A673 (cell line): Measurements from ENCODE around the gene FASTK. TPM values are rescaled to one million over a fixed set of nuclear protein-coding genes. Genes with fewer than 3 reads are reported as not detected.
A peak's percentile ranks its signal among the peaks of the same experiment; 100 is the strongest.

Experiments used
- BruUV-seq: library from RNA; stranded (reverse); fragments of 400-500 nt; replicated peaks from 2 replicates; lab custom pipeline; 2021; lab: Mats Ljungman, UMichigan
- CTCF ChIA-PET: fragments of 300-600 bp; sonication (Branson Sonifier 250); formaldehyde crosslinking; loops from one replicate; lab custom pipeline; 2022; ENCODE audit warnings: antibody characterized with exemption; lab: Charles Lee
- POLR2A ChIA-PET: fragments of 300-600 bp; sonication (Branson Sonifier 250); formaldehyde crosslinking; loops from one replicate; lab custom pipeline; 2022; ENCODE audit warnings: antibody characterized with exemption; ENCODE audit not compliant: low non-redundant PET; lab: Charles Lee
- DNase-seq: peaks from one replicate; pipeline ENCODE4 v3.0.0-alpha.2; 2015; ENCODE audit warnings: low spot score
- H3K27ac ChIP-seq: fragments of 200-600 bp; sonication (generic); 2 replicates; pipeline ENCODE4 v1.5.1; 2016; ENCODE audit warnings: mixed run types, low read depth, mild to moderate bottlenecking, mixed read lengths, antibody characterized with exemption, low read length; ENCODE audit not compliant: poor library complexity, severe bottlenecking
- H3K27me3 ChIP-seq: fragments of 200-600 bp; sonication (generic); replicated peaks from 2 replicates; pipeline ENCODE4 v1.6.1; 2017; ENCODE audit warnings: mixed run types, low read depth, mild to moderate bottlenecking, mixed read lengths, antibody characterized with exemption, low read length; ENCODE audit not compliant: insufficient read depth, poor library complexity
- H3K36me3 ChIP-seq: fragments of 200-600 bp; sonication (generic); 2 replicates; pipeline ENCODE4 v1.6.1; 2016; ENCODE audit warnings: mixed run types, mild to moderate bottlenecking, mixed read lengths, antibody characterized with exemption, low read length; ENCODE audit not compliant: insufficient read depth, poor library complexity, severe bottlenecking
- H3K4me1 ChIP-seq: fragments of 200-600 bp; sonication (generic); 2 replicates; pipeline ENCODE4 v1.6.1; 2017; ENCODE audit warnings: mixed run types, mild to moderate bottlenecking, mixed read lengths, antibody characterized with exemption, low read length; ENCODE audit not compliant: insufficient read depth, poor library complexity, severe bottlenecking
- H3K4me3 ChIP-seq: fragments of 200-600 bp; sonication (generic); 2 replicates; pipeline ENCODE4 v1.5.1; 2016; ENCODE audit warnings: low read depth, mixed run types, mild to moderate bottlenecking, mixed read lengths, low read length; ENCODE audit not compliant: poor library complexity, severe bottlenecking
- H3K9me3 ChIP-seq: fragments of 200-600 bp; sonication (generic); 2 replicates; pipeline ENCODE4 v1.6.1; 2016; ENCODE audit warnings: mixed run types, low read depth, mild to moderate bottlenecking, mixed read lengths, antibody characterized with exemption, low read length; ENCODE audit not compliant: poor library complexity, severe bottlenecking
- EZH2 ChIP-seq: fragments of 200-600 bp; sonication (generic); IDR thresholded peaks from 2 replicates; pipeline ENCODE4 v1.6.1; 2017; ENCODE audit warnings: borderline replicate concordance, low read depth, mild to moderate bottlenecking, mixed read lengths, antibody characterized with exemption, low read length; ENCODE audit not compliant: poor library complexity, severe bottlenecking
- intact Hi-C: fragments of 100-400 bp; cut with micrococcal nuclease; formaldehyde crosslinking; loops from one replicate; pipeline ENCODE4 v1.10.0; 2022; ENCODE audit not compliant: unreplicated experiment
- total RNA-seq: library from RNA; stranded (reverse); gene quantifications from 2 replicates; pipeline ENCODE4 v1.2.3, GENCODE V29; 2021
- TF ChIP-seq, protein P1 (sequence below): fragments of 300-800, 200-600 bp; sonication (generic); conservative IDR thresholded peaks from 2 replicates; pipeline ENCODE4 v1.5.1; 2017; ENCODE audit warnings: low read depth, mild to moderate bottlenecking, antibody characterized with exemption, low read length, moderate library complexity, mixed read lengths

Gene FASTK
- total RNA-seq, 1 experiment from 2014 or later = 80.5 TPM

GRCh38 chr7:151053751-151054150 lies 26.9 kb downstream of the FASTK start:
- no peak overlapping the region for H3K27ac ChIP-seq
- peaks cover 13% of the 10 kb centered on the region for H3K4me1 ChIP-seq
- TF ChIP-seq, protein P1, sequence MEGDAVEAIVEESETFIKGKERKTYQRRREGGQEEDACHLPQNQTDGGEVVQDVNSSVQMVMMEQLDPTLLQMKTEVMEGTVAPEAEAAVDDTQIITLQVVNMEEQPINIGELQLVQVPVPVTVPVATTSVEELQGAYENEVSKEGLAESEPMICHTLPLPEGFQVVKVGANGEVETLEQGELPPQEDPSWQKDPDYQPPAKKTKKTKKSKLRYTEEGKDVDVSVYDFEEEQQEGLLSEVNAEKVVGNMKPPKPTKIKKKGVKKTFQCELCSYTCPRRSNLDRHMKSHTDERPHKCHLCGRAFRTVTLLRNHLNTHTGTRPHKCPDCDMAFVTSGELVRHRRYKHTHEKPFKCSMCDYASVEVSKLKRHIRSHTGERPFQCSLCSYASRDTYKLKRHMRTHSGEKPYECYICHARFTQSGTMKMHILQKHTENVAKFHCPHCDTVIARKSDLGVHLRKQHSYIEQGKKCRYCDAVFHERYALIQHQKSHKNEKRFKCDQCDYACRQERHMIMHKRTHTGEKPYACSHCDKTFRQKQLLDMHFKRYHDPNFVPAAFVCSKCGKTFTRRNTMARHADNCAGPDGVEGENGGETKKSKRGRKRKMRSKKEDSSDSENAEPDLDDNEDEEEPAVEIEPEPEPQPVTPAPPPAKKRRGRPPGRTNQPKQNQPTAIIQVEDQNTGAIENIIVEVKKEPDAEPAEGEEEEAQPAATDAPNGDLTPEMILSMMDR = no peak
- TF ChIP-seq EZH2 = no peak
- intact Hi-C loops = no loop called here
- no peaks in the 10 kb centered on the region for H3K9me3 ChIP-seq
- no TSS peak for BruUV-seq
- no peak for DNase-seq
- ChIA-PET POLR2A (no interaction called here), CTCF (no interaction called here)
- H3K4me3 ChIP-seq = no peak overlapping the region
- no peaks in the 10 kb centered on the region for H3K36me3 ChIP-seq
- H3K27me3 ChIP-seq = no peaks in the 10 kb centered on the region

DNA sequence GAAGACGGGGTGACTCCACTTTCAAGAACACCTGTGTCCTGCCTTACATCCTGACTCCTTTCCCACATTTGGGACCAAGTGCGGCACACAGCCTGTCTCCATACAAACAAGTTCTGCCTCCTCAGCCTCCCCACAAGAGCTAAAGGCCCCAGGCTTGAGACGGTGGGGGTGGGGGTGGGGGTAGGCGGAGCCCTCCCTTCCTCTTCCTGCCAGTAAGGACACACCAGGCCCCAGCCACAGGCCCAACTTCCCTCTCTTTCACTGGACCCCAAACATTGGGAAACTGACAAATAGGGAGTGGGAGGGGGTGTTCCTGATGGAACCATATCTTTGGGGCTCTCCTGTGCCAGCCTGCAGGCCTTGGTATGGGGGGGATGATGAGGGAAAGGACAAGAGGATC lies 27.5 kb downstream of the FASTK start:
- DNase-seq = no peak
- Histone ChIP-seq H3K4me3 (no peak overlapping the region), H3K36me3 (no peaks in the 10 kb centered on the region), H3K27me3 (no peaks in the 10 kb centered on the region), H3K9me3 (no peaks in the 10 kb centered on the region), H3K4me1 (peaks cover 7% of the 10 kb centered on the region), H3K27ac (no peak overlapping the region)
- intact Hi-C loops = no loop called here
- TF ChIP-seq, protein P1 = no peak
- TF ChIP-seq EZH2 = no peak
- BruUV-seq = no TSS peak
- CTCF ChIA-PET = no interaction called here
- POLR2A ChIA-PET = no interaction called here

GRCh38 chr7:151051108-151051507 lies 29.5 kb downstream of the FASTK start:
- DNase-seq = peak; percentile 78
- H3K36me3 ChIP-seq = no peaks in the 10 kb centered on the region
- BruUV-seq = no TSS peak
- no peaks in the 10 kb centered on the region for H3K27me3 ChIP-seq
- ChIA-PET POLR2A (no interaction called here), CTCF (interaction anchor here (0.7 kb wide), 1 partner anchor 176 kb away, joined by 3 read pairs; the partner anchor contains the start of gene ABCF2)
- H3K9me3 ChIP-seq = no peaks in the 10 kb centered on the region
- peak overlapping the region; percentile 27 for H3K4me3 ChIP-seq
- TF ChIP-seq EZH2 = no peak
- TF ChIP-seq, protein P1 = no peak
- intact Hi-C loops = no loop called here
- no peaks in the 10 kb centered on the region for H3K4me1 ChIP-seq
- H3K27ac ChIP-seq = no peak overlapping the region
